Measurements from ENCODE around the gene ID2.

The ID2 gene

DNA sequence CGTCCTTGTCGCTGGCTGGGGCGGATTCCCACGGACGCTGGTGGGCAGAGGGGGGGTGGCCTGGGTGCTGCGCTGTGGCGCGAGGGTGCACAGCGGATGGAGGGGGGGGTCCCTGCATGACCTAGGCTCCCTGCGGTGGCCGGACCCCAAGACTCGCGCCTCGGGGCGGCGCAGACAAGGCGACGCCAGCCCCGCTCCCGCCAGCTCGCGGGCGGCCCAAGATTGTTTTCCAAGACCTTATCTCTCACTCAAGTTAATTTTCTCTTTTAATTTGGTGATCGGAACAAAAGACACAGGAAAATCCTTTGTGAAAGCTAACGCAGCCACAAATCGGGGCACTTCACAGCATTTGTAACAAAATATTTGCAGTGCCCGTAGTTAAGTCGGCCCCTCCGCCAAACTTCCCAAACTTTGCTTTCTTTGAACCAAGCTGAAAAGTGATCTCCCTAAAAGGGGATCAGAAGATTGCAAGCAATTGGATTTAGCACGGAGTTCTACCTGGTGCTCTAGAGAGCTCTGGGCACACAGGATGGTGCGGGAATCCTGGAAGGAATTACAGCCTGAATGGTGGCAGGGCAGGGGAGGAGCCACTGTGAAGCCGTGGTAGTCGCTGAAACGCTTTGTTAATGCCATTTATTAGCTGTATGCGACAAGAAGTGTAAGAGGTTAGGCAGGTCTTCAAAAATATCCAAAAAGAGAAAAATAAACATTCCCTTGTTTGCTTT lies 4.8 kb upstream of the ID2 start:
- Histone ChIP-seq H3K27ac (no peak overlapping the region), H3K9ac (no peak overlapping the region), H3K4me3 (0 out of 2 replicates have a peak overlapping the region, but pooled peaks have one; percentile 26), H3K27me3 (peaks cover 73% of the 10 kb centered on the region), H3K36me3 (no peaks in the 10 kb centered on the region), H4K20me1 (peaks cover 1% of the 10 kb centered on the region), H3K4me2 (peak overlapping the region; percentile 93), H3K9me3 (peaks cover 42% of the 10 kb centered on the region), H3K4me1 (peaks cover 36% of the 10 kb centered on the region)
- no peak for TF ChIP-seq Cebpa-rat (IDR thresholded peaks at IDR 0.05)

DNA sequence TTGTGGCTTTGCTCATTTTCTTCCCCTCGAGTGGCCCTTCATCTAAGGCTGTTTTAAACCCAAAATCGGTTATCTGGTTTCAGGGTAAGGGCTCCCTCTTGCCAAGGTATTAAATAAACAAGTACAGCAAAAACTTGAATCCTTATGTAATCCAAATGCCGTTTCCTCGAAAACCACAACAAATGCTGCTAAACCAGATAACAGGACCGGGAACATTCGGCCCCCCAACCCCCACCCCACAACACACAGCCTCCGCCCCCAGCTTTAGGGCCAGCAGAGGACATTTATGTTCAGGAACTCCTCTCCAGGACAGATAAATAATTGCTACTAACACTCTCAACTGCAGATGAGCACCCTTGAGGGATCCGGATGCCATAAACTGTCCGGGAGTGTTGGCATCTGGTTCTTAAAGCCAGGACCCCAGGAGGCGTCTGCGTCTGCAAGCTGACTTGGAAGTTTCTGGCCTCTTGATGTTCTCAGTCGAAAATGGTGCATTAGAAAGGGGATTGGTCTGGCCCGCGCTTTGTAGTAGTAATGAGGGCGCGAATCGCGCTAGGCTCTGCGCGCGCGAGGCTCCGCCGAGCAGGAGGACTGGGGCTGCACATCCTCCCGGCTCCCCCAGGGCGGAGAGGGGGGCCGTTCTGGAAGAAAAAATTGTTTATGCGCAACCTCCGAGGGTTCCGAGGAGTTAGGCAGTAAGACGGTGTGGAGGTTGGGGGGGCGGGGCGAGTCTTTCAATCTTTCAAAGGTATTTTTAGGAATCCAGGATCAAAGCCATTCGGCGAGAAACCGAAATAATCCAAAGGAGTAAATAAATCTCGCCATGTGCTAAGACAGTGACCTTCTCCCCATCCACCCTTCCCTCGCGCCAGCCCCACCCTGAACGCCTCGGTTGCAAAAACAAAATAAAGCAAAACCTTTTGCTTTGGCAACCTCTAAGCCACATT lies 3.9 kb upstream of the ID2 start:
- Histone ChIP-seq H3K9ac (no peak overlapping the region), H3K4me2 (peak overlapping the region; percentile 93), H3K9me3 (peaks cover 42% of the 10 kb centered on the region), H3K4me1 (peaks cover 44% of the 10 kb centered on the region), H3K27ac (no peak overlapping the region), H3K27me3 (peaks cover 81% of the 10 kb centered on the region), H3K36me3 (no peaks in the 10 kb centered on the region), H4K20me1 (peaks cover 9% of the 10 kb centered on the region), H3K4me3 (peak overlapping the region; percentile 65)
- no peak for TF ChIP-seq Cebpa-rat (IDR thresholded peaks at IDR 0.05)

DNA sequence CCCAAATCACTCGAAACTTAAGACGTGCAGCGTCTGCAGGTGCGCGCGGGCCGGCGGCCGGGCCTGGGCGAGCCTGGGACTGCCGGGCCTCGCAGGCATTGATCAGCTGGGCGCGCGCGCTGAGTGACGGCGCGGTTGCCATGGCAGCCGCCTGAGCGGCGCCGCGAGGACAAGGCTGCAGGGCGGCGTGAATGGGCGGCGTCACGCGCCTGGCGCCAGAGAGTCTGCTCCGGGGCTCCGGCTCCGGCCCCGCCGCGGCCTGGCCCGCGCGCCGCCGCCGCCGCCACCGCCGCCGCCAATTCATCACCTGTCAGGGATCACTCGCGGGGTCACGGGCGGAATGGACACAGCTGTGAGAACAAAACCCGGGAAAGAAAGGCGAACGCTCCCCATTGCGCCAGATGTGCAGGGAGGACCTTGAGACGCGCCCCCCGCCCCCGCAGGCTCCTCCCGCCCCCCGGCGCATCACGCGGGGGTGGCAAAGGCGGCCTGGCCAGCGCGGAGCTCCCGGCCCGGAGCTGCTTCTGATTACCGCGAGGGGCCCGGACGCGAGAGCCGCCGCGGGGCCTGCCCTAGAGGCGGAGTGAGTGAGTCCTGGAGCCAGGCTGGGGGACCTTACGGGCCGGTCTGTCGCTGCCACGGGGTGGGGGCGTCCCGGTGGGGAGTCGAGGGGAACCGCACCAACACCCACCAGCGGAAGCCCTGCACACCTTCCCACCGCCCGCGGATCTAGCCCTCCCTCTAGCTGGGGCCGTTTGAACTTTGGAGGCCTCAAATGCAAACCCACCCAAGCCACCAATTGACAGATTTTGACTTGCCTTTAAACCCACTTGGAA lies 2.9 kb upstream of the ID2 start:
- Histone ChIP-seq H3K4me1 (peaks cover 53% of the 10 kb centered on the region), H3K4me2 (peak overlapping the region; percentile 93), H4K20me1 (peaks cover 20% of the 10 kb centered on the region), H3K9ac (peak overlapping the region; percentile 66; the same call in 1 of the 2 replicates), H3K27ac (0 out of 2 replicates have a peak overlapping the region, but pooled peaks have one; percentile 41), H3K27me3 (peaks cover 92% of the 10 kb centered on the region), H3K4me3 (peak overlapping the region; percentile 65), H3K9me3 (peaks cover 32% of the 10 kb centered on the region), H3K36me3 (no peaks in the 10 kb centered on the region)
- TF ChIP-seq Cebpa-rat (IDR thresholded peaks at IDR 0.05) = no peak

DNA sequence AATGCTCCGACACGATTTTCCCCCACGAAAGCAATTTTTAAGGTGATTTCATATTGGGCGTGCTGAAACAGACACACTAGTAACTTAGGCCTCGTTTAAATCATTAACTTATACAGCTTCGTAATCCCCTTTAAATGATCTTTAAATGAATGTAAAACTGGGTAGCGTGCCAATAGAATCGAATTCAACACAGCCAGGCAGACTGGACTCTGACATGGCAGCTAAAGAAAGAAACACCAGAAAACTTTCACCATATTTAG lies 2.4 kb upstream of the ID2 start:
- Histone ChIP-seq H3K27me3 (peaks cover 95% of the 10 kb centered on the region), H3K4me1 (peaks cover 53% of the 10 kb centered on the region), H3K9ac (no peak overlapping the region), H3K27ac (no peak overlapping the region), H3K4me3 (peak overlapping the region; percentile 65), H3K4me2 (peak overlapping the region; percentile 93), H3K36me3 (no peaks in the 10 kb centered on the region), H3K9me3 (peaks cover 27% of the 10 kb centered on the region), H4K20me1 (peaks cover 21% of the 10 kb centered on the region)
- no peak for TF ChIP-seq Cebpa-rat (IDR thresholded peaks at IDR 0.05)

DNA sequence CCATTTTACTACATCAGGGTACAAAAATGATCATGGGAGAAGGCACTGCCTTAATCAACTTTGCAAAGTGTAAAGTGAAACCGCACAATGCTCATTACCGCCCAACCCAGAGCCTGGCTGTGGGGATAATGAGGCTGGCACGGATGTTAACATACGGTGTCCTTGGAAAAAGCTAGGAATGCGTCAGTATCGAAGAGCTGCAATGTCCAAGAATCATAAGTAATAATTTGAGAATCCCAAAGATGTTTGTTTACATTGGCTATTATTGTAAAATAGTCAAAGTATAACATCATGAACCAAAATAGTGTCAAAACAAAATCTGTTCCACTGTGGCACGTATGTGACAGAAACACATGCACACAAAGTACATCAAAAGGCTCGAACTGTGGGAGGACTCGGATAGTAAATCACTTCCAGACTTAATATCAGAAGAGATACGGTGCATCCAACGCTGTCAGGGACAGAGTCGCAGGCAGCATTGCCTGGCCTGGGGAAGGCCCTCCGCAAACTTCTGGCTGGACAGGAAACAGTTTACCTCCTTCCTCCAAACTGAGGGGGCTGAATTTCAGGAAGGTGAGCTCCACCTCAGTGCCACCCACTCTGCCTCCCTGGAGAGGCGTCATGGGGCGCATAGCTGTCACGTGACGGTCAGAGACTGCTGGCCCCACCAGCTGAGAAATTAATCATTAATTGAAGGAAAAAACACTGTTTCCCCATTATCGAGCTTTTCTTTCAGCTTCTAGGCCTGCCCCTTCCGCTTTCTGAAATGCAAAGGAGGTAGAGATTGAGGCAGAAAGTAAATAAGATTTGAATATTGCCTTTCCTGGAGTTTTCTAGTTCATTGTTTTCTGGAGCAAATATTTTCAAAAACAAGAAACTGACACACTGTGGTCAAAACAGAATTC lies 1.8 kb upstream of the ID2 start:
- no peak overlapping the region for H3K27ac ChIP-seq
- peaks cover 27% of the 10 kb centered on the region for H4K20me1 ChIP-seq
- H3K4me3 ChIP-seq = no peak overlapping the region
- no peak overlapping the region for H3K9ac ChIP-seq
- H3K9me3 ChIP-seq = peaks cover 21% of the 10 kb centered on the region
- H3K27me3 ChIP-seq = peaks cover 95% of the 10 kb centered on the region
- no peaks in the 10 kb centered on the region for H3K36me3 ChIP-seq
- H3K4me1 ChIP-seq = peaks cover 59% of the 10 kb centered on the region
- TF ChIP-seq Cebpa-rat (IDR thresholded peaks at IDR 0.05) = no peak
- H3K4me2 ChIP-seq = peak overlapping the region; percentile 93

DNA sequence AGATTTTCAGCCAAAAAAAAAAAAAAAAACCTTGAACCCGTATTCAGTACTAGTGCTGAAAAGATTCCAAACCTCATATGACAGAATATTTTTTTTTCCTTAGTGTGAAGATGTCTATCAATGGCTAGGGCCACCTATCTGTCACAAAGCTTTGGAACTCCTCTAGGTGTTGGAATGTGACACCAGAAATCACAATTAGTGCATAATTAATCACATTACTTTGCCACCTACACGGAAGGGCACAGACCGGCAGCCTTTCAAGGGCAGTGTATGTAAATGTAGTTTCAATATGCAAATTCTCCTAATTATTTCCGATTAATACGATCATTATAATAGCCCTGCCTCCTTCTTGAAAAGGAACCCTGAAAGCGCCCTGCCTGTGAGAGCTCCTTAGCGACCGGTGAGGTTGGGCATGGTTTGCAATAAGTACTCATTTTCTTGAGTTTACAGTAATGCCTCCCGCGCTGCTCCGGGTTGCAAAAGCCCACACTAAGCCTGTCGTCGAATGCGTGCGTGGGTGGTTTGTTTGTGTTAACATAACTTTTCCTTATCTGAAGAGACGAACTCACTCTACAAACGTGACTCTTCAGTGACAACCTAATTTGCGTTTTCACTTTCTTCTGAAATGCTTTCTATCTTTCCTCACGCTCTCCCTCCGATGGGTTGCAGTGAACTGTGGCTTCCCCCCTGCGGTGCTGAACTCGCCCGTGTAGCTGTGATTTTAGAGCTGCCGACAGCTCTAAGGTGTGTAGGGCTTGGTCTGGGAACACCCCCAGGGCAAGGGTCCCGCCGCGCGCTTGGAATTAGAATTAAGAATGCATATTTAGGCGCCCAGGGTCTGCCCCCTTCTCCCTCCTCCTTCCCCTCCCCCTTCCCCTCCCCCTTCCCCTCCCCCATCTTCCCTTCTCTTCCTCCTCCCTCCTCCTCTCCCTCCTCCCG lies 765 bp upstream of the ID2 start:
- H3K9ac ChIP-seq = 0 out of 2 replicates have a peak overlapping the region, but pooled peaks have one; percentile 16
- H3K4me2 ChIP-seq = peak overlapping the region; percentile 91
- H3K4me3 ChIP-seq = peak overlapping the region; percentile 62
- peaks cover 11% of the 10 kb centered on the region for H3K9me3 ChIP-seq
- peaks cover 65% of the 10 kb centered on the region for H3K4me1 ChIP-seq
- peaks cover 29% of the 10 kb centered on the region for H4K20me1 ChIP-seq
- H3K27me3 ChIP-seq = peaks cover 91% of the 10 kb centered on the region
- no peak for TF ChIP-seq Cebpa-rat (IDR thresholded peaks at IDR 0.05)
- no peak overlapping the region for H3K27ac ChIP-seq
- H3K36me3 ChIP-seq = no peaks in the 10 kb centered on the region

DNA sequence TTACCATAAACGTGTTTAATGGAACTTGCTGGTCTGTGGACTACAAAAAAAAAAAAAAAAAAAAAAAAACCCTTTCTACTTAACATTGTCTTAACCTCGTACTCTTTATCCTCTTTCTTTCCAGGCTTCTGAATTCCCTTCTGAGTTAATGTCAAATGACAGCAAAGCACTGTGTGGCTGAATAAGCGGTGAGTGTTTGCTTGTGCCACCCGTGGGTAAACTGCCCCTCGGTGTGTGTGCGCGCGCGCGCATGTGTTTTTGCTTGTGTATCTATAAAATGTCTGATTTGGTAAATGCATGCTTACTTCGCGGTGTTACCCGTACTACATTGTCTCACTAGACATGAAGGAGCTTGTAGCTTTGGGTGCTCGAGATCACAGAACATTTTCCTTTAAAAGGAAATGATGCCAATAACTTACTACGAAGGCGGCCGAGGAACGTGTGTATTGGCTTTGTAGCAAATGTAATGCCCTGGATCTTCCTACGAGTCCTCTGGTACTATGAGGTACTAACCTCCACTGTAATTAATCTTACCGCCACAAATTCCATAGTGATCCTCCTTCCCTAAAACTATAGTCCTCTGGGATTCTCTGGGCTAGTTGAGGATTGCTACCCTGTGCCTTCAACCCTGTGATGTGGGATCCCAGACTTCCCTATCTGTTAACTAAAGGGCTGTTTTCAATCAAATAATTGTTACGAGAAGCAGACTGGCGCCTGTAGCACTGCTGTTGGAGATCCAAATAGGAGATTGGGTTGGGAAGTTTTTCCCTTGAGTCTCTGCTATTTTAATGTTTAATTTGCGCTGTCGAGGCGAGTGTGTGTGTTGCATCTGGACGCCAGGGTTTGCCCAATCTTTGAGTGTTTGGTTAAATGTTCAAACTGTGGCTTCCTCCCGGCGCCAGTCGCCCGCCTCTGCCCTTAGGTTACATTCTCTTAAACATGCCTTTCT lies 1.1 kb downstream of the ID2 start:
- peaks cover 56% of the 10 kb centered on the region for H3K4me1 ChIP-seq
- H3K27ac ChIP-seq = no peak overlapping the region
- H3K27me3 ChIP-seq = peaks cover 72% of the 10 kb centered on the region
- H3K9ac ChIP-seq = peak overlapping the region; percentile 75
- H3K4me2 ChIP-seq = peak overlapping the region; percentile 98
- peaks cover 29% of the 10 kb centered on the region for H4K20me1 ChIP-seq
- TF ChIP-seq Cebpa-rat (IDR thresholded peaks at IDR 0.05) = no peak
- H3K4me3 ChIP-seq = peak overlapping the region; percentile 73
- H3K9me3 ChIP-seq = no peaks in the 10 kb centered on the region
- H3K36me3 ChIP-seq = no peaks in the 10 kb centered on the region
